Transverse colon (tissue), 4 donors: ENCODE measurements around the gene NR5A2. TPM values are rescaled to one million over a fixed set of nuclear protein-coding genes. Genes with fewer than 3 reads are reported as not detected.

Experiments used
- DNase-seq: peaks from one replicate; pipeline ENCODE4 v3.0.0-alpha.2; 2019
- H3K27ac ChIP-seq, 4 donors: fragments of 200-600 bp; sonication (generic); 2 replicates each; pipeline ENCODE4 v1.5.1; 2016 to 2018; ENCODE audit warnings: inconsistent platforms in 4 of 4
- H3K27me3 ChIP-seq: fragments of 200-600 bp; sonication (generic); 2 replicates; pipeline ENCODE4 v1.5.1; 2017; ENCODE audit warnings: inconsistent platforms
- H3K36me3 ChIP-seq, 4 donors: fragments of 200-600 bp; sonication (generic); 2 replicates each; pipeline ENCODE4 v1.5.1; 2017 to 2019; ENCODE audit warnings: inconsistent platforms in 4 of 4
- H3K4me1 ChIP-seq, 4 donors: fragments of 200-600 bp; sonication (generic); 2 replicates each; pipeline ENCODE4 v1.5.1; 2017 to 2020; ENCODE audit warnings: inconsistent platforms in 4 of 4
- H3K4me3 ChIP-seq, 4 donors: fragments of 200-600 bp; sonication (generic); 1 replicate in 1 of 4; 2 replicates in 3 of 4; pipeline versions ENCODE4 v1.5.1 to v1.6.1; 2017 to 2019; ENCODE audit warnings: inconsistent platforms in 4 of 4
- H3K9me3 ChIP-seq, 2 donors: fragments of 200-600 bp; sonication (generic); 2 replicates each; pipeline ENCODE4 v1.5.1; 2017 to 2019; ENCODE audit warnings: inconsistent platforms in 2 of 2
- CTCF ChIP-seq, 5 experiments: fragments of 200-600 bp in 3 of 5; fragments of 450-650 bp in 2 of 5; sonication (generic) in 3 of 5; IDR thresholded peaks; 1 replicate in 2 of 5; 2 replicates in 3 of 5; pipeline ENCODE4 v1.5.1; 2016 to 2017; ENCODE audit warnings: antibody characterized with exemption in 5 of 5, inconsistent platforms in 3 of 5, mild to moderate bottlenecking in 2 of 5, moderate library complexity in 1 of 5
- EP300 ChIP-seq: sonication (generic); formaldehyde crosslinking; IDR thresholded peaks from one replicate; pipeline ENCODE4 v1.6.1; 2017; ENCODE audit warnings: antibody characterized with exemption, low read depth
- POLR2A ChIP-seq: fragments of 450-650 bp; IDR thresholded peaks from one replicate; pipeline ENCODE4 v1.6.1; 2016; ENCODE audit warnings: antibody characterized with exemption, mild to moderate bottlenecking, moderate library complexity
- POLR2AphosphoS5 ChIP-seq, 3 donors: sonication (generic); formaldehyde crosslinking; IDR thresholded peaks; one replicate each; pipeline ENCODE4 v1.6.1; 2016; ENCODE audit warnings: antibody characterized with exemption in 3 of 3
- WGBS, 2 donors: methylation state at CpG; one replicate each; pipeline ENCODE4 v1.1.5; 2018; ENCODE audit warnings: low coverage in 1 of 2; 5-methylcytosine and 5-hydroxymethylcytosine counted together
- in situ Hi-C, 4 donors: fragments of 200-750 bp; cut with MboI; loops; one replicate each; pipeline versions ENCODE4 v1.15.0 to v1.15.1; 2017; ENCODE audit warnings: low sequenced_read_pairs in 3 of 4, low pct_ligation_motif_present in 1 of 4, low pct_unique_long_range_greater_than_20kb in 1 of 4
- intact Hi-C: fragments of 100-400 bp; cut with DNase I; formaldehyde crosslinking; loops from one replicate; pipeline ENCODE4 v1.15.1; 2023; ENCODE audit warnings: low total_unique reads
- total RNA-seq, 4 donors: library from RNA; depleted of rRNA; stranded (reverse); fragments of >200 nt; gene quantifications; one replicate each; pipeline ENCODE4 v1.1.0, GENCODE V29; 2016

The NR5A2 gene
- total RNA-seq, 4 donors from 2014 or later = 75.4 to 92.6 (median 85.4) TPM

DNA sequence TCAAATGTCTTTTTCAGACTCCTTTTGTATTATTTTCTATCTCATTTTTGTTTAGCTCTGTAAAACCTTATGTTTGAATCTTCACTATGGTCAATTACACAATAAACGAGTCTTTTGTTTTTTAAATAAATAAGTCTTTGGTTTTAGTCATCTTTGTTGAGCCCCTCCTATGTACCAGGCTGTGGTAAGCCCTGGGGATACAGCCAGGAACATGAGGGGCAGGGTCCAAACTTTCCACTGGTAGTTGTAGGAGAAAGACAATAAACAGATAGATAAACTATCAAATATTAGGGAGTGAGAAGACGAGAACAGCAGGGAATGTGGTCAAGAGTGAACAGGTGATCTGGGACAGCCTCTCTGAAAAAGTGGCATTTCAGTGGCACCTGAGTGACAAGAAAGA, 195.7 kb downstream of the NR5A2 start:
- Histone ChIP-seq H3K9me3 (no peaks in the 10 kb centered on the region), H3K4me1 (no peaks in the 10 kb centered on the region), H3K27me3 (no peaks in the 10 kb centered on the region), H3K4me3 (no peak overlapping the region), H3K27ac (no peak overlapping the region), H3K36me3 (no peaks in the 10 kb centered on the region)
- TF ChIP-seq POLR2AphosphoS5 (IDR thresholded peaks at IDR 0.05) (no peak), POLR2A (no peak), CTCF (IDR thresholded peaks at IDR 0.05) (no peak), EP300 (no peak)
- intact Hi-C loops (no loop called here), in situ Hi-C loops (no loop called here)
- 56 to 80% methylated on average over 2 of the region's 2 CpGs for WGBS, 2 donors
- no peak for DNase-seq

DNA sequence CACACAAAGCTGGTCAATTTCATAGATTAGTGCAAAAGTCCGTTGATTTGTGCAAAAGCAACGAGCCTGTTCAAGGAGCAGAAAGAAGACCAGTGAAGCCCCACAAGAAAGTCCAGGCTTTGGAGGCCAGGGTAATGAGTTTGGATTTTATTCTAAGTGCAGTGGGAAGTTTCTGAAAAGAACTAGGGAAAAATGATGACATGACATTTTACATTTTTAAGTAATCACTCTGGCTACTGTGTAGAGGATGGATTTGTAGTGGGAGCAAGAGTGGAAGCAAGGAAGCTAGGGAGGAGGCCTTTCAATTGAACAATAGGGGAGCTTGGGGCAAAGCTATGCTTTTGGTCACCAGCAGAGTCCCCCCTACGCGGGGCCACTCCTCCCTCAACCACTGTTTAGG, 196.1 kb downstream of the NR5A2 start:
- Histone ChIP-seq H3K4me1 (no peaks in the 10 kb centered on the region), H3K4me3 (no peak overlapping the region), H3K9me3 (no peaks in the 10 kb centered on the region), H3K27me3 (no peaks in the 10 kb centered on the region), H3K36me3 (no peaks in the 10 kb centered on the region), H3K27ac (no peak overlapping the region)
- no peak for DNase-seq
- 63 to 90% methylated on average over 2 to 4 of the region's 4 CpGs for WGBS, 2 donors
- intact Hi-C loops (no loop called here), in situ Hi-C loops (no loop called here)
- no peak for TF ChIP-seq POLR2A

- Histone ChIP-seq H3K27ac (no peak overlapping the region), H3K9me3 (no peaks in the 10 kb centered on the region), H3K36me3 (no peaks in the 10 kb centered on the region), H3K27me3 (no peaks in the 10 kb centered on the region), H3K4me1 (no peaks in the 10 kb centered on the region), H3K4me3 (no peak overlapping the region)
- intact Hi-C loops = no loop called here
- TF ChIP-seq POLR2A (no peak), POLR2AphosphoS5 (IDR thresholded peaks at IDR 0.05) (no peak), EP300 (no peak), CTCF (IDR thresholded peaks at IDR 0.05) (no peak)
- DNase-seq = no peak
- in situ Hi-C loops = no loop called here
- 86 to 90% methylated on average over 3 to 4 of the region's 4 CpGs for WGBS, 2 donors
Observed at GRCh38 chr1:200224315-200224714, 196.8 kb downstream of the NR5A2 start.

DNA sequence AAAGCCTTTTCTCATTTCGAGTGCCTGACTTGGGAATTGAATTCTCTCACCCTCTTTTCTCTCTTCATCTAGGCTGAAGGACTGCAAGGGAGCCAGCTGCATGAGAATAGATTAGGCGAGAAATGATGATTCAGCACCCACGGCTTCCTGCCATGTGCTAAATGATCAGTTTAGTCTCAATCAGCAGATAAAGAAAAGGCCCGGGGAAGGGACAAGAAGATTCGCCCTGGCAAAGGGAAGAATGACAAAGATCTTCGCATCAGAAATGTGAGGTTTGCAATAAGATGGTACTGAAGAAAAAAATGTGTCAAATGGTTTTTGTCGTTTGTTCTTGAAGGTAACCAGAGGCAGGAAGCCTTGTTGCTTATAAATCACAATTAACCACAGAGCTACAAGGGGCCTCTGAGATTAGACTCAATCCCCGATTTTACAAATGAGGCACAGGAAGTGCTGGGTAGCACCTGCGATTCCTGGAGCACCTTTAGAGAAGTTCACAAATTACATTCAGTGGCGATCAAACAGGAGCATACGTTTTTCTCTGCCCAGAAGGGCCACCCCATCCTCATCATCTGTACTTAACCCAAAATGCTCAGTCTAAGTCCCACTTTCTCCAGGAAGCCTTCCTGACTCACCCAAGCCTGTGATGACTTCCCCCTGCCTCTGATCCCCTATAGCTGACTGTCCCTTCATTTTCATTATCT, 198.9 kb downstream of the NR5A2 start:
- H3K9me3 ChIP-seq = no peaks in the 10 kb centered on the region
- no peak for TF ChIP-seq EP300
- no peak for TF ChIP-seq POLR2A
- no peak for TF ChIP-seq CTCF (IDR thresholded peaks at IDR 0.05)
- TF ChIP-seq POLR2AphosphoS5 (IDR thresholded peaks at IDR 0.05) = no peak
- H3K27ac ChIP-seq = no peak overlapping the region
- H3K36me3 ChIP-seq = no peaks in the 10 kb centered on the region
- no peak for DNase-seq
- no peaks in the 10 kb centered on the region for H3K27me3 ChIP-seq
- no peak overlapping the region for H3K4me3 ChIP-seq
- intact Hi-C loops (no loop called here), in situ Hi-C loops (no loop called here)
- 57 to 61% methylated on average over 6 to 11 of the region's 11 CpGs for whole genome bisulfite sequencing, 2 donors
- H3K4me1 ChIP-seq = no peaks in the 10 kb centered on the region

- no peaks in the 10 kb centered on the region for H3K36me3 ChIP-seq
- DNase-seq = no peak
- no peaks in the 10 kb centered on the region for H3K4me1 ChIP-seq
- no peaks in the 10 kb centered on the region for H3K27me3 ChIP-seq
- H3K4me3 ChIP-seq = no peak overlapping the region
- in situ Hi-C loops = no loop called here
- H3K9me3 ChIP-seq = no peaks in the 10 kb centered on the region
- intact Hi-C loops = no loop called here
- TF ChIP-seq CTCF (IDR thresholded peaks at IDR 0.05) (no peak), EP300 (no peak), POLR2A (no peak), POLR2AphosphoS5 (IDR thresholded peaks at IDR 0.05) (no peak)
- WGBS, 2 donors = 90% methylated on average over 1 of the region's 1 CpG; no CpG with 5 or more reads in 1 of the 2 donors
- H3K27ac ChIP-seq = no peak overlapping the region
Observed at GRCh38 chr1:200226969-200227303, 199.4 kb downstream of the NR5A2 start.
